ENCODE data around the gene GRM7. TPM values are rescaled to one million over a fixed set of nuclear protein-coding genes. Genes with fewer than 3 reads are reported as not detected.

Gene GRM7
- total and polyA plus RNA-seq, 2 experiments from 2014 or later: 0.40 TPM; not detected in 1

DNA sequence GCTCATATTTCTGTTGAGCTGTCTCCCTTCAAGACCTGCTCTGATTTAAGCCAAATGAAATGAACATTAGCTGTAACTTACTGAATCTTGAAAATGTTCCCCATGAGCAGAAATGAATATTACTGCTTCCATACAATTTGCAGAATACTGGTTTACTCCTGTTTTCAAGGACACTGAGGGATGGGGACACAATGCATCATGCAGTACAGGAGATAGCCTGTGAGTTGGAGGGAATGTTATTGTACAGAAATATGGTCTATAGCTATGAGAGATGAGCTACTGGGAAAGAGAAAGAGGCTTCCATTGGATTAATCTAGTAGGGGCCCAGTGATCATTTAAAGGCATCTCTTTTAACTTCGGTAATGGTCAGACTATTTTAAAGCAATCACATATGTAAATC is 798.2 kb downstream of the GRM7 start:
- no peaks in the 10 kb centered on the region for H3F3A ChIP-seq (replicated peaks; ENCODE audit: low read depth)
- ATAC-seq: no peak
- no peak for DNase-seq (ENCODE audit: low spot score)
- H4K20me1 ChIP-seq (replicated peaks; ENCODE audit: insufficient read depth): no peaks in the 10 kb centered on the region
- no peak overlapping the region for H2AFZ ChIP-seq
- Mint-ChIP-seq H3K4me3 (no peak overlapping the region), H3K27ac (no peak overlapping the region), H3K27me3 (ENCODE audit: insufficient read depth, low read depth, poor library complexity) (no peaks in the 10 kb centered on the region), H3K36me3 (ENCODE audit: low read depth) (peaks cover 1% of the 10 kb centered on the region; the same call in 2 of the 3 replicates), H3K9me3 (peaks cover 3% of the 10 kb centered on the region), H3K4me1 (peaks cover 9% of the 10 kb centered on the region; the same call in 2 of the 3 replicates)
- H3K27me3 ChIP-seq (ENCODE audit: insufficient read depth): no peaks in the 10 kb centered on the region
- H3K79me2 ChIP-seq (replicated peaks; ENCODE audit: insufficient read depth): no peaks in the 10 kb centered on the region
- no peaks in the 10 kb centered on the region for H3K4me1 ChIP-seq (ENCODE audit: insufficient read depth)
- peaks cover 12% of the 10 kb centered on the region; the same call in 1 of the 2 replicates for H3K9me2 ChIP-seq (ENCODE audit: insufficient read depth)
- no peaks in the 10 kb centered on the region for H3K36me3 ChIP-seq (ENCODE audit: insufficient read depth)
- TF ChIP-seq JUNB (IDR thresholded peaks at IDR 0.05; ENCODE audit: unreplicated experiment) (no peak), ZNF114 (CRISPR knock-in tag; IDR thresholded peaks at IDR 0.05) (no peak), CREB1 (CRISPR knock-in tag; IDR thresholded peaks at IDR 0.05; ENCODE audit: low read depth) (no peak), EZH2 (IDR thresholded peaks at IDR 0.05; ENCODE audit: low read depth, unreplicated experiment) (no peak), EZH2phosphoT487 (IDR thresholded peaks at IDR 0.05; ENCODE audit: unreplicated experiment) (no peak), NANOG (IDR thresholded peaks at IDR 0.05; ENCODE audit: borderline replicate concordance) (no peak), STAT1 (IDR thresholded peaks at IDR 0.05; ENCODE audit: unreplicated experiment) (no peak), POLR2AphosphoS5 (IDR thresholded peaks at IDR 0.05; ENCODE audit: low read depth) (no peak), ZNF331 (CRISPR knock-in tag; IDR thresholded peaks at IDR 0.05; ENCODE audit: low read depth) (no peak)
- TF ChIP-seq, protein P1, sequence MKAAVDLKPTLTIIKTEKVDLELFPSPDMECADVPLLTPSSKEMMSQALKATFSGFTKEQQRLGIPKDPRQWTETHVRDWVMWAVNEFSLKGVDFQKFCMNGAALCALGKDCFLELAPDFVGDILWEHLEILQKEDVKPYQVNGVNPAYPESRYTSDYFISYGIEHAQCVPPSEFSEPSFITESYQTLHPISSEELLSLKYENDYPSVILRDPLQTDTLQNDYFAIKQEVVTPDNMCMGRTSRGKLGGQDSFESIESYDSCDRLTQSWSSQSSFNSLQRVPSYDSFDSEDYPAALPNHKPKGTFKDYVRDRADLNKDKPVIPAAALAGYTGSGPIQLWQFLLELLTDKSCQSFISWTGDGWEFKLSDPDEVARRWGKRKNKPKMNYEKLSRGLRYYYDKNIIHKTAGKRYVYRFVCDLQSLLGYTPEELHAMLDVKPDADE (IDR thresholded peaks at IDR 0.05): no peak
- TF ChIP-seq, protein P2, sequence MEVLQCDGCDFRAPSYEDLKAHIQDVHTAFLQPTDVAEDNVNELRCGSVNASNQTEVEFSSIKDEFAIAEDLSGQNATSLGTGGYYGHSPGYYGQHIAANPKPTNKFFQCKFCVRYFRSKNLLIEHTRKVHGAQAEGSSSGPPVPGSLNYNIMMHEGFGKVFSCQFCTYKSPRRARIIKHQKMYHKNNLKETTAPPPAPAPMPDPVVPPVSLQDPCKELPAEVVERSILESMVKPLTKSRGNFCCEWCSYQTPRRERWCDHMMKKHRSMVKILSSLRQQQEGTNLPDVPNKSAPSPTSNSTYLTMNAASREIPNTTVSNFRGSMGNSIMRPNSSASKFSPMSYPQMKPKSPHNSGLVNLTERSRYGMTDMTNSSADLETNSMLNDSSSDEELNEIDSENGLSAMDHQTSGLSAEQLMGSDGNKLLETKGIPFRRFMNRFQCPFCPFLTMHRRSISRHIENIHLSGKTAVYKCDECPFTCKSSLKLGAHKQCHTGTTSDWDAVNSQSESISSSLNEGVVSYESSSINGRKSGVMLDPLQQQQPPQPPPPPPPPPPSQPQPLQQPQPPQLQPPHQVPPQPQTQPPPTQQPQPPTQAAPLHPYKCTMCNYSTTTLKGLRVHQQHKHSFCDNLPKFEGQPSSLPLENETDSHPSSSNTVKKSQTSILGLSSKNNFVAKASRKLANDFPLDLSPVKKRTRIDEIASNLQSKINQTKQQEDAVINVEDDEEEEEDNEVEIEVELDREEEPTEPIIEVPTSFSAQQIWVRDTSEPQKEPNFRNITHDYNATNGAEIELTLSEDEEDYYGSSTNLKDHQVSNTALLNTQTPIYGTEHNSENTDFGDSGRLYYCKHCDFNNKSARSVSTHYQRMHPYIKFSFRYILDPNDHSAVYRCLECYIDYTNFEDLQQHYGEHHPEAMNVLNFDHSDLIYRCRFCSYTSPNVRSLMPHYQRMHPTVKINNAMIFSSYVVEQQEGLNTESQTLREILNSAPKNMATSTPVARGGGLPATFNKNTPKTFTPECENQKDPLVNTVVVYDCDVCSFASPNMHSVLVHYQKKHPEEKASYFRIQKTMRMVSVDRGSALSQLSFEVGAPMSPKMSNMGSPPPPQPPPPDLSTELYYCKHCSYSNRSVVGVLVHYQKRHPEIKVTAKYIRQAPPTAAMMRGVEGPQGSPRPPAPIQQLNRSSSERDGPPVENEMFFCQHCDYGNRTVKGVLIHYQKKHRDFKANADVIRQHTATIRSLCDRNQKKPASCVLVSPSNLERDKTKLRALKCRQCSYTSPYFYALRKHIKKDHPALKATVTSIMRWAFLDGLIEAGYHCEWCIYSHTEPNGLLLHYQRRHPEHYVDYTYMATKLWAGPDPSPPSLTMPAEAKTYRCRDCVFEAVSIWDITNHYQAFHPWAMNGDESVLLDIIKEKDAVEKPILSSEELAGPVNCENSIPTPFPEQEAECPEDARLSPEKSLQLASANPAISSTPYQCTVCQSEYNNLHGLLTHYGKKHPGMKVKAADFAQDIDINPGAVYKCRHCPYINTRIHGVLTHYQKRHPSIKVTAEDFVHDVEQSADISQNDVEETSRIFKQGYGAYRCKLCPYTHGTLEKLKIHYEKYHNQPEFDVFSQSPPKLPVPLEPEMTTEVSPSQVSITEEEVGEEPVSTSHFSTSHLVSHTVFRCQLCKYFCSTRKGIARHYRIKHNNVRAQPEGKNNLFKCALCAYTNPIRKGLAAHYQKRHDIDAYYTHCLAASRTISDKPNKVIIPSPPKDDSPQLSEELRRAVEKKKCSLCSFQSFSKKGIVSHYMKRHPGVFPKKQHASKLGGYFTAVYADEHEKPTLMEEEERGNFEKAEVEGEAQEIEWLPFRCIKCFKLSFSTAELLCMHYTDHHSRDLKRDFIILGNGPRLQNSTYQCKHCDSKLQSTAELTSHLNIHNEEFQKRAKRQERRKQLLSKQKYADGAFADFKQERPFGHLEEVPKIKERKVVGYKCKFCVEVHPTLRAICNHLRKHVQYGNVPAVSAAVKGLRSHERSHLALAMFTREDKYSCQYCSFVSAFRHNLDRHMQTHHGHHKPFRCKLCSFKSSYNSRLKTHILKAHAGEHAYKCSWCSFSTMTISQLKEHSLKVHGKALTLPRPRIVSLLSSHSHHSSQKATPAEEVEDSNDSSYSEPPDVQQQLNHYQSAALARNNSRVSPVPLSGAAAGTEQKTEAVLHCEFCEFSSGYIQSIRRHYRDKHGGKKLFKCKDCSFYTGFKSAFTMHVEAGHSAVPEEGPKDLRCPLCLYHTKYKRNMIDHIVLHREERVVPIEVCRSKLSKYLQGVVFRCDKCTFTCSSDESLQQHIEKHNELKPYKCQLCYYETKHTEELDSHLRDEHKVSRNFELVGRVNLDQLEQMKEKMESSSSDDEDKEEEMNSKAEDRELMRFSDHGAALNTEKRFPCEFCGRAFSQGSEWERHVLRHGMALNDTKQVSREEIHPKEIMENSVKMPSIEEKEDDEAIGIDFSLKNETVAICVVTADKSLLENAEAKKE (CRISPR knock-in tag; IDR thresholded peaks at IDR 0.05): no peak
- TF ChIP-seq, protein P3, sequence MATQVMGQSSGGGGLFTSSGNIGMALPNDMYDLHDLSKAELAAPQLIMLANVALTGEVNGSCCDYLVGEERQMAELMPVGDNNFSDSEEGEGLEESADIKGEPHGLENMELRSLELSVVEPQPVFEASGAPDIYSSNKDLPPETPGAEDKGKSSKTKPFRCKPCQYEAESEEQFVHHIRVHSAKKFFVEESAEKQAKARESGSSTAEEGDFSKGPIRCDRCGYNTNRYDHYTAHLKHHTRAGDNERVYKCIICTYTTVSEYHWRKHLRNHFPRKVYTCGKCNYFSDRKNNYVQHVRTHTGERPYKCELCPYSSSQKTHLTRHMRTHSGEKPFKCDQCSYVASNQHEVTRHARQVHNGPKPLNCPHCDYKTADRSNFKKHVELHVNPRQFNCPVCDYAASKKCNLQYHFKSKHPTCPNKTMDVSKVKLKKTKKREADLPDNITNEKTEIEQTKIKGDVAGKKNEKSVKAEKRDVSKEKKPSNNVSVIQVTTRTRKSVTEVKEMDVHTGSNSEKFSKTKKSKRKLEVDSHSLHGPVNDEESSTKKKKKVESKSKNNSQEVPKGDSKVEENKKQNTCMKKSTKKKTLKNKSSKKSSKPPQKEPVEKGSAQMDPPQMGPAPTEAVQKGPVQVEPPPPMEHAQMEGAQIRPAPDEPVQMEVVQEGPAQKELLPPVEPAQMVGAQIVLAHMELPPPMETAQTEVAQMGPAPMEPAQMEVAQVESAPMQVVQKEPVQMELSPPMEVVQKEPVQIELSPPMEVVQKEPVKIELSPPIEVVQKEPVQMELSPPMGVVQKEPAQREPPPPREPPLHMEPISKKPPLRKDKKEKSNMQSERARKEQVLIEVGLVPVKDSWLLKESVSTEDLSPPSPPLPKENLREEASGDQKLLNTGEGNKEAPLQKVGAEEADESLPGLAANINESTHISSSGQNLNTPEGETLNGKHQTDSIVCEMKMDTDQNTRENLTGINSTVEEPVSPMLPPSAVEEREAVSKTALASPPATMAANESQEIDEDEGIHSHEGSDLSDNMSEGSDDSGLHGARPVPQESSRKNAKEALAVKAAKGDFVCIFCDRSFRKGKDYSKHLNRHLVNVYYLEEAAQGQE (IDR thresholded peaks at IDR 0.05; ENCODE audit: unreplicated experiment): no peak
- TF ChIP-seq, protein P4, sequence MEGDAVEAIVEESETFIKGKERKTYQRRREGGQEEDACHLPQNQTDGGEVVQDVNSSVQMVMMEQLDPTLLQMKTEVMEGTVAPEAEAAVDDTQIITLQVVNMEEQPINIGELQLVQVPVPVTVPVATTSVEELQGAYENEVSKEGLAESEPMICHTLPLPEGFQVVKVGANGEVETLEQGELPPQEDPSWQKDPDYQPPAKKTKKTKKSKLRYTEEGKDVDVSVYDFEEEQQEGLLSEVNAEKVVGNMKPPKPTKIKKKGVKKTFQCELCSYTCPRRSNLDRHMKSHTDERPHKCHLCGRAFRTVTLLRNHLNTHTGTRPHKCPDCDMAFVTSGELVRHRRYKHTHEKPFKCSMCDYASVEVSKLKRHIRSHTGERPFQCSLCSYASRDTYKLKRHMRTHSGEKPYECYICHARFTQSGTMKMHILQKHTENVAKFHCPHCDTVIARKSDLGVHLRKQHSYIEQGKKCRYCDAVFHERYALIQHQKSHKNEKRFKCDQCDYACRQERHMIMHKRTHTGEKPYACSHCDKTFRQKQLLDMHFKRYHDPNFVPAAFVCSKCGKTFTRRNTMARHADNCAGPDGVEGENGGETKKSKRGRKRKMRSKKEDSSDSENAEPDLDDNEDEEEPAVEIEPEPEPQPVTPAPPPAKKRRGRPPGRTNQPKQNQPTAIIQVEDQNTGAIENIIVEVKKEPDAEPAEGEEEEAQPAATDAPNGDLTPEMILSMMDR (conservative IDR thresholded peaks at IDR 0.05; ENCODE audit: low read depth in 2 of 2): no peak
- H3K4me2 ChIP-seq: no peak overlapping the region
- no peak overlapping the region for H3K4me3 ChIP-seq
- H3K27ac ChIP-seq (ENCODE audit: low read depth): no peak overlapping the region
